ENCODE results near the gene ITGB5. TPM values are rescaled to one million over a fixed set of nuclear protein-coding genes. Genes with fewer than 3 reads are reported as not detected.

Gene ITGB5
- total RNA-seq, 1 donor from 2014 or later, result 122 TPM

DNA sequence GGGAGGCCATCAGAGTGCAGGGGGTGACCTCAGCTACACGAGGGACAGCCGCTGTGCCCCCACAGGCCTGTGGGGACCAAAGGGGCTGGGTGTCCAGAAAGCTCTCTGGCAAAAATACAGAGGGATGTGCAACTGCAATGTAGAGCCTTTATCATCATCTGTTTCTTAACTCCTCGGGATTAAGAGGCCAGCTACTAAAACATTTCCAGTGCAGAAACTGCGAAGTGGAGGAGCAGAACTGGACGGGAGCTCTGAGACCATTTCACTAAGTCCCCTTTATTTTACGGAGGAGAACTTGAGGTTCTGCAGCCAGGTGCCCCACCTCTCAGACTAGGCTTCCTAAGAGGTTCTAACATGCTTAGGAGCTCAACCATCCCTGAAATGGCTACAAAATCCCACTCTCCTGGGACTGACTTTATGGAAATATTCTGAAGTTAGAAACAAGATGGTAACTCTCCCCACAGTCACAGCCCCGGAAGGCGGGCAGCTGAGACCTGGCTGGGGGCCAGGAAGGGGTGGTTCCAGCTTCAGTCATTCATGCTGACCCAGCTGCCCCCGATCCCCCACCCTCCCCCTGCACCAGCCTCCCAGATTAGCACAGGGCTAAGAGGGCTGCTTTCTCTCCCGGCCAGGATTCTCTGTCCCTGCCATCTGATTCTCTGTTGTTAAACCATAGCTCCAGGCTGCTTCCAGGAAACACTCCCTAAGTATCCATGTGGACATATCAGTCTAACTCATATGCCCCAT lies 116.7 kb downstream of the ITGB5 start:
- Histone ChIP-seq H3K4me1 (peaks cover 67% of the 10 kb centered on the region), H3K36me3 (peaks cover 36% of the 10 kb centered on the region), H3K4me3 (no peak overlapping the region), H3K27me3 (ENCODE audit: low read depth) (no peaks in the 10 kb centered on the region), H3K27ac (replicated peaks) (peak overlapping the region; percentile 84), H3K9me3 (replicated peaks) (no peaks in the 10 kb centered on the region)
- no peak for TF ChIP-seq CTCF (IDR thresholded peaks at IDR 0.05; ENCODE audit: borderline replicate concordance)
- intact Hi-C loops (cut with micrococcal nuclease), result no loop called here
- DNase-seq, result peak; percentile 77

- intact Hi-C loops (cut with micrococcal nuclease), result no loop called here
- Histone ChIP-seq H3K36me3 (peaks cover 46% of the 10 kb centered on the region), H3K27me3 (ENCODE audit: low read depth) (no peaks in the 10 kb centered on the region), H3K4me3 (no peak overlapping the region), H3K4me1 (peaks cover 56% of the 10 kb centered on the region), H3K27ac (replicated peaks) (no peak overlapping the region), H3K9me3 (replicated peaks) (no peaks in the 10 kb centered on the region)
- DNase-seq, result no peak
- TF ChIP-seq CTCF (IDR thresholded peaks at IDR 0.05; ENCODE audit: borderline replicate concordance), result no peak
Observed at GRCh38 chr3:124769462-124769861, 117.7 kb downstream of the ITGB5 start.

- intact Hi-C loops (cut with micrococcal nuclease), result no loop called here
- no peak overlapping the region for H3K4me3 ChIP-seq
- no peaks in the 10 kb centered on the region for H3K9me3 ChIP-seq (replicated peaks)
- H3K36me3 ChIP-seq, result peaks cover 51% of the 10 kb centered on the region
- TF ChIP-seq CTCF (IDR thresholded peaks at IDR 0.05; ENCODE audit: borderline replicate concordance), result peak; percentile 41
- no peak overlapping the region for H3K27ac ChIP-seq (replicated peaks)
- DNase-seq, result no peak
- no peaks in the 10 kb centered on the region for H3K27me3 ChIP-seq (ENCODE audit: low read depth)
- peaks cover 50% of the 10 kb centered on the region for H3K4me1 ChIP-seq
Observed at GRCh38 chr3:124768812-124769211, 118.4 kb downstream of the ITGB5 start.

- no peak for DNase-seq
- Histone ChIP-seq H3K9me3 (replicated peaks) (no peaks in the 10 kb centered on the region), H3K27me3 (ENCODE audit: low read depth) (no peaks in the 10 kb centered on the region), H3K4me3 (no peak overlapping the region), H3K27ac (replicated peaks) (no peak overlapping the region), H3K36me3 (peaks cover 60% of the 10 kb centered on the region), H3K4me1 (peaks cover 39% of the 10 kb centered on the region)
- no peak for TF ChIP-seq CTCF (IDR thresholded peaks at IDR 0.05; ENCODE audit: borderline replicate concordance)
- intact Hi-C loops (cut with micrococcal nuclease), result no loop called here
Observed at GRCh38 chr3:124767691-124768090, 119.5 kb downstream of the ITGB5 start.

GRCh38 chr3:124767264-124767663 lies 119.9 kb downstream of the ITGB5 start:
- H3K27ac ChIP-seq (replicated peaks), result no peak overlapping the region
- no peak overlapping the region for H3K4me3 ChIP-seq
- intact Hi-C loops (cut with micrococcal nuclease), result no loop called here
- H3K36me3 ChIP-seq, result peaks cover 60% of the 10 kb centered on the region
- TF ChIP-seq CTCF (IDR thresholded peaks at IDR 0.05; ENCODE audit: borderline replicate concordance), result no peak
- peaks cover 35% of the 10 kb centered on the region for H3K4me1 ChIP-seq
- no peak for DNase-seq
- H3K27me3 ChIP-seq (ENCODE audit: low read depth), result no peaks in the 10 kb centered on the region
- H3K9me3 ChIP-seq (replicated peaks), result no peaks in the 10 kb centered on the region
